HG03354 (cell line): Measurements from ENCODE around the gene NFATC1.

Experiments
- ATAC-seq: cut with Tn5 transposase; IDR thresholded peaks from one replicate; pipeline ENCODE4 v1.9.1; 2021; ENCODE audit warnings: mild to moderate bottlenecking; ENCODE audit not compliant: unreplicated experiment, poor library complexity, severe bottlenecking

Gene NFATC1

GRCh38 chr18:79523736-79524180, 128.0 kb downstream of the NFATC1 start:
- ATAC-seq: peak; percentile 67

DNA sequence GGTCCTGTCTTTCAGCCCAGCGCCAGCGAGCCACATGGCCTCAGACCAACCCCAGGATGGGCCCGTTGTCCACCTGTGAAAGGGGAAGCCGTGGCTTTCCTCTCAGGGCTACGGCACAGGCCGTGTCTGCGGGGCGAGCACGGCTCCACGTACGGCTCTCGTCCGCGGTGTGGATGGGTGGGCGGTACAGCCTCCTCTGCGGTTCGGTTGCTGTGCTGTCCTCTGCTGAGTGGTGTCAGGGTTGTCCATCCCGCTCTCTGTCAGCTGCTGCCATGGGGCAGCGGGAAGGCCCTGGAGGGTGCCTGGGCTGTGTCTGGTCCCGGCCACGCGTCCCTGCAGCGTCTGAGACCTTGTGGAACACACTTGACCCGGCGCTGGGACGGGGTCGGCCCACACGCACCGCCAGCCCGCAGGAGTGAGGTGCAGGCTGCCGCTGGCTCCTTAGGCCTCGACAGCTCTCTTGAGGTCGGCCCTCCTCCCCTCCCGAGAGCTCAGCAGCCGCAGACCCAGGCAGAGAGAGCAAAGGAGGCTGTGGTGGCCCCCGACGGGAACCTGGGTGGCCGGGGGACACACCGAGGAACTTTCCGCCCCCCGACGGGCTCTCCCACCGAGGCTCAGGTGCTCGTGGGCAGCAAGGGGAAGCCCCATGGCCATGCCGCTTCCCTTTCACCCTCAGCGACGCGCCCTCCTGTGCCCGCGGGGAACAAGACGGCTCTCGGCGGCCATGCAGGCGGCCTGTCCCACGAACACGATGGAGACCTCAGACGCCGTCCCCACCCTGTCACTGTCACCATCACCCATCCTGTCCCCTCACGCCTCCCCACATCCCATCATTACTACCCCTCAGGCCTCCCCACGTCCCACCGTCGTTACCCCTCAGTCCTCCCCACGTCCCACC, 128.7 kb downstream of the NFATC1 start:
- ATAC-seq: peak; percentile 38

GRCh38 chr18:79525556-79526467, 130.1 kb downstream of the NFATC1 start:
- no peak for ATAC-seq

DNA sequence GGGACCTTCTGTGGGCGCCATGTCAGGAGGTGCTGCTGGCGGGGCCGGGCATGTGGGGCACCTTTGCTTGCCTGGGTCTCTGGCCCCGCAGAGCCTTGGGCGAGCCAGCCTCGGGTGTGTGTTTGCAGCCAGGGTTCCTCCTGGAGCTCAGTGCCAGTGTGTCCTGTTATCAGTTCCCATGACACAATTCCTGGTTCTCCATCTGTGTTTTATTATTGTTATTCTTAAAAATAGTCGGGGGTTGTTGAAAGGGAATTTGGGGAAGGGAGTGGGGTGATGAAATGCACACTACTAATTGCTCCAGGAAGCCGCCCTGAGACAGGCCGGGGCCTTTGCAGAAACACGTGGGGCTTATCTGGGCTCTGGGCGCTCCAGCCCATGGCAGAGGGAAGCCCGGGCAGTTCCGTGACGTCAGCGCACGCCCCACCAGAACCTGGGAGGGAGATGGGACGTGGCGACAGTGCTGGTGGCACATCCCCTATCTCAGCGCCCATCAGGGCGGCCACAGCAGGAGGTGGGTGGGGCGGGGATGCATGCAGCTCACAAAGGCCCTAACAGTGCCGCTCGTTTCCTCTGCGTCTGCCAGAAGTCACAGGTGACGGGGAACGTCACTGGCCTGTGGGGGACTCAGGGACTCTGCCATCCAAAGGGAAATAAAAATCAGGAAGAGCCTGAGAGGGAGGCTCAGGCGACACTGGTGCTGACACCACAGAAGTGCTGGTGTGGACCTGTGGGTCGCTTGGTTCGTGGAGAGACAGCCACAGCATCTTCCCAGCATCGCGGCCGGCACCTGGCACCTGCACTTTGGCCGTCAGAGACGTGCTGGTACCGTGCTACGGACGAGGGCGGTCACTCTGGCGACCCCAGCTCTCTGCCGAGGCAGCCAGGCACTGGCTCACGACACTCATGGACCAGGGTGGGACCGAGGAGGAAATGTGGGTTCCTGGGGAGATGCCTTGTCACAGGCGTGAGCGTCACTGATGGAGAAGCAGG, 131.0 kb downstream of the NFATC1 start:
- ATAC-seq: no peak

DNA sequence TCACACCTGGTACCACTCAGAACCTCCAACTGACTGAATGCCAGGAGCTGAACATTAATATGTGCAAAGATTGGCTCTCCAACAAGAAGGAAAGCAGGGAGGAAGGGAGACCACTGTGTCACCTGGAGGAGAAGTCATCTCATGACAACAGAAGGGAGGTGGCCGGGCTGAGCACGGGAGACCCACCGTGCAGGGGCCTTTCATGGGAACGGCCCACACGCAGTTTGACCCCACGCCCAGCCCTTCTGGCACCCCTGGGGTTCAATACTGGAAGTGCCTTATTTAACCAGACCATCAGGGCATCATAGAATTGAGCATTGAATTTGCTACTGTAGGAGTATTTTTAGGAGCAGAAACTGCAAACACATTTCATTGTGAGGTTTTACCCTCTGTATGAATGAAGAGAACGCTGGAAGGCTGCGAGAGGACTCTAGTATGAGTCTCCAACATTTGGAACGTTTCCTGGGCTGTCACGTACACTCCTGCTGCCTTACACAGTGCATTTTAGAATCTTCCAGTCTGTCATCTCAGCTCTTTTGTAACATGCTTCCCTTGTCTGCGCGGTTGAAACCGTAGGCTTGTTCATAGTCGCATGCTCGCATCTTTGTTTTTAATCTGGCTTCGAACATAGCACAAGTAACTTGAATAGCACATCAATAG, 132.1 kb downstream of the NFATC1 start:
- ATAC-seq: no peak

GRCh38 chr18:79528316-79528695, 132.6 kb downstream of the NFATC1 start:
- no peak for ATAC-seq

DNA sequence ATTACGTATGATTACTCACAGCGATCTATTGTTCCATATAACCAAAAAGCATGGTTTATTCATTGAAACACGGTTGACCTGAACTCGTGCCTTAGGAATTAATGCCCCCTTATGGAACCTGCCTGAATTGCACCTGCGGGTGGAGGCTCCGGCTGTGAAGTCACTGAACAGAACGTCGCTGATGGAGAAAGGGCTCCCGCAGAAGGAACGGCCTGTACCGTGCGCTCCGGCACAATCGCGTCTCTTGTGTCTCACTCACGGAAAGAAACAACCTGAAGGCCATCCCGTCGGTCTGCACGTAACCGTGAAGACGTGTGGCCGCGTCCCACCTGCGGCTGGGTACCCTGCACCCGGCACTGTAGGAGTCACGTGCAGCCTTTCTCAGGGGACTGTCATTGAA, 133.1 kb downstream of the NFATC1 start:
- ATAC-seq: peak; percentile 43

DNA sequence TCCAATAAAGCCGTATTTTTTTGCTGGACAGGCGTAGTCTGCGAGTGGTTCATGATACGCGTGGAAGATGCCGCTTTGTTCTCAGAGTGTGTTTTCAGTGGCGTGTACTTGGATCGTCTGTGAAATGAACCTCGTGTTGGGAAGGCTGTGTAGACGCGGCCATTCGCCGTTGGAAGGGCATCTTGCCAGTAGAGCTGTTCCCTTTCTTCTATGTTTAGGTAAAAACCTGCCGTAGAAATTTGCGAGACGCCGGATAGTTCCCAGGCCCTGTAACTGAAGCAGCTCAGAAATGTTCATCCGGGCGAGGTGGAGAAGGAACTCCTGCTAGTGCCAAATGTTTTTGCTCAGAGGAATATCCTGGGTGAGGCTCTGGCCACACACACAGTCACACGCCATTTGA, 133.6 kb downstream of the NFATC1 start:
- ATAC-seq: no peak

- no peak for ATAC-seq
Observed at GRCh38 chr18:79529991-79530390, 134.3 kb downstream of the NFATC1 start.

DNA sequence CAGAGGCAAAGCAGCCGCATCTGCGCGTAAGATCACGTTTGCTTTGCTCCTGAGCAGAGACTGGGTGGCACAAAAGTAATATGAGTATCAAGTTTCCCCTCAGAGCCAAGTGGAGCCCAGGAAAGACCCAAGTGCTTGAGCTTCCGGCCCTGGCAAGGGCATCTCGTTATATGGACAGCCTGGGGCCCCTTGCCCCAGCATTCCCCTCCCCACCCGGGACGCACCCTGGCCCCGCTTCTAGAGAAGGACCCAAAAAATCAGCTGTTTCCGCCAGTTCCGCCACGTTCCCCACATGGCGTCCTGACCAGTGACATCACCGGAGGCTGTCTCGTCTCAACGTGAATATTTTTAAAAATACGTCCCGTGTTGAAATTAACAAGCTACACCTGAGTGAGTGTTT, 135.1 kb downstream of the NFATC1 start:
- no peak for ATAC-seq

DNA sequence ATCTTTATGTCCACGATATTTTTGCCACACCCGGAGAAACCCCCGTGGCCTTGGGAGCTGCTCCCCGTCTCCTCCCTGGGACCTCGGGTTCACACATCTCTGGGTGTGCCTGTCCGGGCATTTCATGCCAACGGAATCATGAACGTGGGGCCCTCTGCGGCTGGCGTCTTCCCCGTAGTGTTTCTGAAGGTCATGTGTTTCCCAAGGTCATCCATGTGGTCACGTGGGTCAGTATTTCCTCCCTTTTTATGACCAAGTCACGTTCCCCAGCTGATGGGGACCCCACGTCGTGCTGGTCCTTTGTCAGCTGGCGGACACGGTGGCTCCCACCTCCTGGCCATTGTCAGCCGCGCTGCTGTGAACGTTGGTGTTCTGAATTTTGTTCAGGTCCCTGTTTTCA, 135.7 kb downstream of the NFATC1 start:
- ATAC-seq: no peak

DNA sequence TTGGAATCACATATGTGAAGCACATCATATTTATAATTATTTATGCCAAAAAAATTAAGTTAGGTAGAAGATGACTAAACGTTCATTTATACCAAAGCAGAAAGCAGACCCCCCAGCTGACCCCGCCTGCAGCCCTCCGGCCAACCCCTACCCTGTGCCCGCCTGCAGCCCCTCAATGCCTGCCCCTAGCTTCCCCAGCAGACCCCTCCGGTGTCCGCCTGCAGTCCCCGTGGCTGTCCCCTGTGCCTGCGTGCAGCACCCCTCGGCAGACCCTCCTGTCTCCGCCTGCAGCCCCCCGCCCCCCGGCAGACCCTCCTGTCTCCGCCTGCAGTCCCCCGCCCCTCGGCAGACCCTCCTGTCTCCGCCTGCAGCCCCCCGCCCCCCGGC, 136.2 kb downstream of the NFATC1 start:
- ATAC-seq: no peak

DNA sequence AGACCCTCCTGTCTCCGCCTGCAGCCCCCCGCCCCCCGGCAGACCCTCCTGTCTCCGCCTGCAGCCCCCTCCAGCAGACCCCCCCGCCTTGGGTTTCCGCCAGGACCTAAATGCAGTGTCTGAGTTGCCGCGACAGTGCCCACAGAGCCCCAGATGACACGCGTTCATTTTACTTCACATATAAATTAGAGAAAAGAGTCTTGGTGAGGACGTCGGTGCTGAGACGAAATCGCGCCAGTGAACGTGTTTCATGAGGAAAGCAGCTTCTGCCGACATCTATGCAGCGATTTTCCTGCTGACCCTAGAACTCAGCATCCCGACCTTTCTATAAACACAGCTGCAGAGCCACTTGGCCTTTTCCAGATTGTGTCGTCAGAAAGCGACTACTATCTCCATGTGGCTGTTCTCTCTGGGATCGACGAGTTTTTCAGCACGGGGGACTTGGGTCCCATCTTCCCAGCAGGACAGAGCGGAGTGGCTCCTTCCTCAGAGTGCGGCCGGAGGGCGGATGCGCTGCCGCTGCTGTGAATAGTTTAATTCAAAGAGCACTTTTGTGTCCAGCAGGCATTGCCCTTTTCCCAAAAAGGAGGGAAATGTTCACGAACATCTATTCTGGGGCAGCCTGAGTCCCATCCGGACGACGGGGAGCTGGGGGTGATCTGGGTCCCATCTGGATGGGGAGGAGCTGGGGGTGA, 136.7 kb downstream of the NFATC1 start:
- no peak for ATAC-seq

- no peak for ATAC-seq
Observed at GRCh38 chr18:79533146-79533545, 137.4 kb downstream of the NFATC1 start.

GRCh38 chr18:79533591-79533990, 137.9 kb downstream of the NFATC1 start:
- ATAC-seq: no peak

DNA sequence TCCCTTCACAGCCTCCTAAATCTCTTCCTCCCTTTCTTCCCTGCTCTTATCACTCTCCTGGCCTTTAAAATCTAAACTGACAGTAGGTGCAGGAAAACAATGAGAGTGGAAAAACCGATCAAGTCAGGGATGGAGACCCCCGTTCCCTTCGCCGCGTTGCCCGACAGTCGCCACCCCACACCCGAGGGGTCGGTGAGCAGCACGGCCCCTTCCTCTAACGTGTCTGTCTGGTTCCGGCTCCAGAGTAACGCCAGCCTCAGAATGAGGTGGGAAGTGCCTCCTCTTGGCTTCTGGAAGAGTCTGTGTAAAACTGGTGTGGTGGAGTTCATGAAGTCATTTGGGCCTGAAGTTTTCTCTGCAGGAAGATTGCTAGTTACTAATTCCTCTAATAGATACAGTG, 138.6 kb downstream of the NFATC1 start:
- ATAC-seq: no peak

GRCh38 chr18:79537758-79538157, 142.0 kb downstream of the NFATC1 start:
- no peak for ATAC-seq

- no peak for ATAC-seq
Observed at GRCh38 chr18:79538635-79539034, 142.9 kb downstream of the NFATC1 start.
